HepG2 (cell line): Measurements from ENCODE around the gene TIGD6. TPM values are rescaled to one million over a fixed set of nuclear protein-coding genes. Genes with fewer than 3 reads are reported as not detected.
A peak's percentile ranks its signal among the peaks of the same experiment; 100 is the strongest.

Experiments
- ARID5B ChIP-seq: IDR thresholded peaks from 2 replicates; pipeline ENCODE4 v1.4.0; 2020; ENCODE audit warnings: mild to moderate bottlenecking, missing genetic modification reagents
- BCL6 ChIP-seq: IDR thresholded peaks from 2 replicates; pipeline ENCODE4 v1.6.1; 2016; ENCODE audit warnings: missing genetic modification reagents, missing compliant biosample characterization
- CEBPG ChIP-seq: IDR thresholded peaks from 2 replicates; pipeline ENCODE4 v1.6.1; 2016
- ESRRA ChIP-seq: sonication (generic); formaldehyde crosslinking; IDR thresholded peaks from 2 replicates; pipeline ENCODE4 v1.5.1; 2020; ENCODE audit warnings: mild to moderate bottlenecking, low read depth, missing genetic modification reagents
- FOXA3 ChIP-seq: IDR thresholded peaks from 2 replicates; pipeline ENCODE4 v1.6.1; 2016; ENCODE audit warnings: missing genetic modification reagents, missing compliant biosample characterization
- HDAC2 ChIP-seq: sonication (generic); formaldehyde crosslinking; IDR thresholded peaks from 2 replicates; pipeline ENCODE4 v1.4.0; 2020; ENCODE audit warnings: missing genetic modification reagents
- SIX4 ChIP-seq: sonication (generic); formaldehyde crosslinking; IDR thresholded peaks from 2 replicates; pipeline ENCODE4 v1.4.0; 2020; ENCODE audit warnings: missing genetic modification reagents
- SMC3 ChIP-seq: IDR thresholded peaks from 2 replicates; pipeline ENCODE4 v1.6.1; 2011; ENCODE audit warnings: low read length, improper control_type of control experiment
- SPEN ChIP-seq: sonication (generic); formaldehyde crosslinking; IDR thresholded peaks from 2 replicates; pipeline ENCODE4 v1.5.1; 2020; ENCODE audit warnings: low read depth, mild to moderate bottlenecking, missing genetic modification reagents
- TEAD3 ChIP-seq: optimal IDR thresholded peaks from 2 replicates; pipeline ENCODE3; 2016; ENCODE audit warnings: borderline replicate concordance
- ZBTB43 ChIP-seq: sonication (generic); formaldehyde crosslinking; conservative IDR thresholded peaks from 2 replicates; pipeline ENCODE4 v1.4.0; 2020; ENCODE audit warnings: missing genetic modification reagents
- ZBTB7B ChIP-seq: sonication (generic); formaldehyde crosslinking; IDR thresholded peaks from 2 replicates; pipeline ENCODE4 v1.4.0; 2020; ENCODE audit warnings: missing genetic modification reagents
- ZMAT5 ChIP-seq: sonication (generic); formaldehyde crosslinking; IDR thresholded peaks from 2 replicates; pipeline ENCODE4 v1.5.0; 2020; ENCODE audit warnings: mild to moderate bottlenecking, low read depth, missing genetic modification reagents, borderline replicate concordance
- ZNF121 ChIP-seq: sonication (generic); formaldehyde crosslinking; IDR thresholded peaks from 2 replicates; pipeline ENCODE4 v1.5.0; 2020; ENCODE audit warnings: mild to moderate bottlenecking, missing genetic modification reagents
- ZNF232 ChIP-seq: sonication (generic); formaldehyde crosslinking; IDR thresholded peaks from 2 replicates; pipeline ENCODE4 v1.4.0; 2020; ENCODE audit warnings: missing genetic modification reagents, borderline replicate concordance
- ZNF331 ChIP-seq: sonication (generic); formaldehyde crosslinking; IDR thresholded peaks from 2 replicates; pipeline ENCODE4 v1.4.0; 2020; ENCODE audit warnings: missing genetic modification reagents
- ZNF775 ChIP-seq: sonication (generic); formaldehyde crosslinking; IDR thresholded peaks from 2 replicates; pipeline ENCODE4 v1.4.0; 2020; ENCODE audit warnings: missing genetic modification reagents, mild to moderate bottlenecking, moderate library complexity, borderline replicate concordance
- polyA plus RNA-seq, 8 experiments: library from polyadenylated mRNA; depleted of rRNA in 3 of 8; stranded (reverse) in 7 of 8; unstranded in 1 of 8; fragments of >200 nt; fragmentation: Illumina TruSeq in 4 of 8; extraction: Trizol in 4 of 8; gene quantifications; 2 replicates each; pipeline versions ENCODE4 v1.2.1 to v1.2.3, GENCODE V29; 2011 to 2016; ENCODE audit warnings: low read depth in 4 of 8, missing spikeins in 1 of 8, mixed read lengths in 1 of 8; ENCODE audit not compliant: insufficient read depth in 1 of 8
- total RNA-seq, 5 experiments: library from RNA; depleted of rRNA; stranded (reverse); fragments of >200 nt; fragmentation: Illumina TruSeq; extraction: Trizol; gene quantifications; 2 replicates each; pipeline ENCODE4 v1.2.3, GENCODE V29; 2016; ENCODE audit warnings: low read depth in 1 of 5

TIGD6 gene
- total and polyA plus RNA-seq, 2 of the 13 experiments (the other 11 are each of a cell fraction or from before 2014, with no cell fraction given), result 2.1 to 2.9 TPM

DNA sequence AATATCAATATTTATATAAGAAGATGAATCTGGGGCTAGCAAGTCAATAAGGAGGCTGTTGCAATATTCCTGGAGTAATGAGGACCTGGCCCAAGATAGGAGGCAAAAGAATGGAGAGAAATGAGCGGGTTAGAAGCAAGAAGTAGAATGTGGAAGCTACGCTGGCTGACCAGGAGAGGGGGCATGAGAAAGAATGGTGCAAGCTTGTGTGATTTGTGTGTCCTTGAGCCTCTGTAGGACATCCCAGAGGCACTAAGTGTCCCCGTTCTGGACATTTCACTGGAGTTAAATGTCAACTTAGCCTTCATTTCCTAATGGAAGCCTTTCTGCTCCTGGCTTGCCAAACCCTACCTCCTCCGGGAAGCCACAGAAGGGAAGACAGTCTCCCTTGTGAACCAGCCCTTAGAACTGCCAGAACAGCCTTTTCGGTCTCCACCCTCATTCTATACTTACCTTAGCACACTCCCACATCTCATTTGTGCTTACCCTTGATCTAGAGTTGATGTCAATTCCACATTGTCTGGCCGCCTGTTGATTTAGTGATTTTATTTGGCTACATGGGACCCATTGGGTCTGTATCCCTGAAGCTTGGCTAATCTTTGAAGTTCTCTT lies 49.2 kb downstream of the TIGD6 start (continued):
- TF ChIP-seq ZNF331 (CRISPR knock-in tag) (peak; percentile 51; the same call in 1 of the 2 replicates), CEBPG (CRISPR knock-in tag) (peak; percentile 56; the same call in 1 of the 2 replicates), SMC3 (peak; percentile 75), ZMAT5 (CRISPR knock-in tag) (no peak), ZBTB43 (no peak), ZNF121 (CRISPR knock-in tag) (no peak), SPEN (no peak), FOXA3 (CRISPR knock-in tag) (0 out of 2 replicates have a peak, but pooled peaks have one; percentile 14), HDAC2 (CRISPR knock-in tag) (0 out of 2 replicates have a peak, but pooled peaks have one; percentile 30), BCL6 (CRISPR knock-in tag) (peak; percentile 26; the same call in 1 of the 2 replicates), ZNF232 (peak; percentile 98), TEAD3 (CRISPR knock-in tag) (peak; percentile 51), ZNF775 (no peak), SIX4 (CRISPR knock-in tag) (0 out of 2 replicates have a peak, but pooled peaks have one; percentile 10), ARID5B (CRISPR knock-in tag) (peak; percentile 18; the same call in 1 of the 2 replicates), ZBTB7B (CRISPR knock-in tag) (0 out of 2 replicates have a peak, but pooled peaks have one; percentile 23), ESRRA (CRISPR knock-in tag) (0 out of 2 replicates have a peak, but pooled peaks have one; percentile 66)
- TF ChIP-seq, all 625 proteins: peak for 18
